HepG2 (cell line): Measurements from ENCODE around the gene CNN3. TPM values are rescaled to one million over a fixed set of nuclear protein-coding genes. Genes with fewer than 3 reads are reported as not detected.

Experiments used
- ATAC-seq: fragments of 200-7000 bp; cut with Tn5 transposase; 3 replicates; pipeline ENCODE4 v1.9.1; 2020; ENCODE audit warnings: mild to moderate bottlenecking, moderate library complexity
- BruUV-seq: library from RNA; stranded (reverse); fragments of 400-500 nt; replicated peaks from 2 replicates; lab custom pipeline; 2021; lab: Mats Ljungman, UMichigan
- CTCF ChIA-PET: fragments of 300-600 bp; formaldehyde crosslinking; extraction: SDS; loops from one replicate; lab custom pipeline; 2021; ENCODE audit warnings: low total read pairs, inconsistent platforms, low intra/inter-chr PET ratio; lab: Yijun Ruan, JAX
- POLR2A ChIA-PET: fragments of 350-600 bp; sonication (Branson Sonifier 250); formaldehyde crosslinking; loops from one replicate; lab custom pipeline; 2020; ENCODE audit warnings: antibody characterized with exemption, inconsistent platforms; lab: Yijun Ruan, JAX
- DNase-seq: peaks from one replicate; pipeline ENCODE4 v3.0.0-alpha.2; 2015; ENCODE audit warnings: low spot score
- FAIRE-seq: peaks from 3 replicates; lab custom pipeline; 2011; peaks lifted over from hg19 to GRCh38; lab: Jason Lieb, UNC
- H2AFZ ChIP-seq: one replicate; pipeline ENCODE4 v1.6.1; 2011; ENCODE audit warnings: low read length, inconsistent platforms
- H3K27ac ChIP-seq: fragments of 300-600 bp; 3 replicates; pipeline ENCODE4 v1.8.0; 2011; ENCODE audit warnings: mixed run types, mild to moderate bottlenecking, mixed read lengths, low read length, inconsistent platforms; ENCODE audit not compliant: insufficient read depth; ENCODE audit errors: extremely low read length
- H3K27me3 ChIP-seq, 2 experiments: fragments of 200-600 bp in 1 of 2; 2 replicates in 1 of 2; 3 replicates in 1 of 2; pipeline versions ENCODE4 v1.6.0 to v1.8.0; 2011; ENCODE audit warnings: low read length in 2 of 2, mild to moderate bottlenecking in 2 of 2, moderate library complexity in 2 of 2, inconsistent platforms in 1 of 2; ENCODE audit not compliant: insufficient read depth in 2 of 2, control insufficient read depth in 1 of 2
- H3K36me3 ChIP-seq, 2 experiments: fragments of 200-600 bp in 1 of 2; replicated peaks in 1 of 2; 2 replicates in 1 of 2; 3 replicates in 1 of 2; pipeline versions ENCODE4 v1.5.1 to v1.8.0; 2011; ENCODE audit warnings: low read length in 2 of 2, inconsistent platforms in 1 of 2; ENCODE audit not compliant: insufficient read depth in 2 of 2, control insufficient read depth in 1 of 2
- H3K4me1 ChIP-seq: 2 replicates; pipeline ENCODE4 v1.5.1; 2012; ENCODE audit warnings: low read length, inconsistent platforms; ENCODE audit not compliant: insufficient read depth
- H3K4me2 ChIP-seq: 2 replicates; pipeline ENCODE4 v1.6.0; 2011; ENCODE audit warnings: low read depth, low read length, inconsistent platforms
- H3K4me3 ChIP-seq, 3 experiments: fragments of 200-600 bp in 1 of 3; sonication (generic), shearing (Covaris generic) in 1 of 3; replicated peaks in 1 of 3; 2 replicates each; pipeline ENCODE4 v1.5.1; 2011 to 2016; ENCODE audit warnings: low read length in 3 of 3, inconsistent platforms in 2 of 3, low read depth in 2 of 3, mild to moderate bottlenecking in 2 of 3, control low read depth in 1 of 3, mixed read lengths in 1 of 3; ENCODE audit not compliant: insufficient read depth in 1 of 3
- H3K79me2 ChIP-seq: one replicate; pipeline ENCODE4 v1.6.1; 2011; ENCODE audit warnings: low read length, inconsistent platforms; ENCODE audit not compliant: insufficient read depth
- H3K9ac ChIP-seq: 2 replicates; pipeline ENCODE4 v1.6.0; 2011; ENCODE audit warnings: mild to moderate bottlenecking, low read depth, low read length, inconsistent platforms; ENCODE audit not compliant: insufficient read depth
- H3K9me3 ChIP-seq: 2 replicates; pipeline ENCODE4 v1.5.1; 2012; ENCODE audit warnings: mild to moderate bottlenecking, low read length
- H4K20me1 ChIP-seq: 2 replicates; pipeline ENCODE4 v1.6.0; 2011; ENCODE audit warnings: inconsistent platforms, mild to moderate bottlenecking, low read length, moderate library complexity; ENCODE audit not compliant: insufficient read depth
- AHDC1 ChIP-seq: sonication (generic); formaldehyde crosslinking; IDR thresholded peaks from 2 replicates; pipeline ENCODE4 v1.5.1; 2020; ENCODE audit warnings: mild to moderate bottlenecking, missing genetic modification reagents, borderline replicate concordance
- DR1 ChIP-seq: sonication (generic); formaldehyde crosslinking; IDR thresholded peaks from 2 replicates; pipeline ENCODE4 v1.8.0; 2021; ENCODE audit warnings: mild to moderate bottlenecking, missing genetic modification reagents, inconsistent platforms
- ZBTB40 ChIP-seq, 2 experiments: fragments of 450-650 bp in 1 of 2; sonication (generic) in 1 of 2; formaldehyde crosslinking in 1 of 2; IDR thresholded peaks; 2 replicates each; pipeline versions ENCODE4 v1.6.1 to v1.8.0; 2016 to 2022; ENCODE audit warnings: antibody characterized with exemption in 1 of 2, mild to moderate bottlenecking in 1 of 2, missing genetic modification reagents in 1 of 2
- ZNF598 ChIP-seq: sonication (generic); formaldehyde crosslinking; IDR thresholded peaks from 2 replicates; pipeline ENCODE4 v1.5.1; 2020; ENCODE audit warnings: mild to moderate bottlenecking, missing genetic modification reagents, borderline replicate concordance
- WGBS: methylation state at CpG from one replicate; pipeline ENCODE4 v1.1.6; 2017; ENCODE audit warnings: low lambda C conversion rate; 5-methylcytosine and 5-hydroxymethylcytosine counted together
- in situ Hi-C: cut with HindIII; loops from 2 replicates; pipeline ENCODE4 v1.10.0; 2017; ENCODE audit warnings: low pct_unique_long_range_greater_than_20kb; ENCODE audit not compliant: extremely low pct_ligation_motif_present
- intact Hi-C: fragments of 100-400 bp; cut with micrococcal nuclease; formaldehyde crosslinking; loops from one replicate; pipeline ENCODE4 v1.10.0; 2022; ENCODE audit not compliant: unreplicated experiment
- polyA plus RNA-seq, 8 experiments: library from polyadenylated mRNA; depleted of rRNA in 3 of 8; stranded (reverse) in 7 of 8; unstranded in 1 of 8; fragments of >200 nt; fragmentation: Illumina TruSeq in 4 of 8; extraction: Trizol in 4 of 8; gene quantifications; 2 replicates each; pipeline versions ENCODE4 v1.2.1 to v1.2.3, GENCODE V29; 2011 to 2016; ENCODE audit warnings: low read depth in 4 of 8, missing spikeins in 1 of 8, mixed read lengths in 1 of 8; ENCODE audit not compliant: insufficient read depth in 1 of 8
- total RNA-seq, 5 experiments: library from RNA; depleted of rRNA; stranded (reverse); fragments of >200 nt; fragmentation: Illumina TruSeq; extraction: Trizol; gene quantifications; 2 replicates each; pipeline ENCODE4 v1.2.3, GENCODE V29; 2016; ENCODE audit warnings: low read depth in 1 of 5

CNN3 gene
- total and polyA plus RNA-seq, 2 of the 13 experiments (the other 11 are each of a cell fraction or from before 2014, with no cell fraction given) = 113 to 223 TPM

GRCh38 chr1:94876362-94876761, 50.5 kb downstream of the CNN3 start:
- CTCF ChIA-PET = no interaction called here
- ATAC-seq (no peak), FAIRE-seq (no peak), DNase-seq (no peak)
- no TSS peak for BruUV-seq
- 91% methylated on average over 3 of the region's 3 CpGs for WGBS
- no peaks in the 10 kb centered on the region for H3K9me3 ChIP-seq
- no peak overlapping the region for H3K9ac ChIP-seq
- in situ Hi-C loops = no loop called here
- POLR2A ChIA-PET = no interaction called here
- H3K36me3 ChIP-seq = no peaks in the 10 kb centered on the region; a peak in 2 of 5 replicates
- no peak overlapping the region for H3K4me2 ChIP-seq
- no peaks in the 10 kb centered on the region for H3K79me2 ChIP-seq
- intact Hi-C loops = no loop called here
- H2AFZ ChIP-seq = no peak overlapping the region
- H3K4me1 ChIP-seq = no peaks in the 10 kb centered on the region
- no peak overlapping the region for H3K27ac ChIP-seq
- H4K20me1 ChIP-seq = no peaks in the 10 kb centered on the region
- H3K4me3 ChIP-seq = no peak overlapping the region
- H3K27me3 ChIP-seq = no peaks in the 10 kb centered on the region
- no peak for TF ChIP-seq ZBTB40 (IDR thresholded peaks at IDR 0.05)
- no peak for TF ChIP-seq ZBTB40 (CRISPR knock-in tag; IDR thresholded peaks at IDR 0.05)
- TF ChIP-seq AHDC1 (CRISPR knock-in tag) = no peak
- TF ChIP-seq DR1 (CRISPR knock-in tag) = no peak
- no peak for TF ChIP-seq ZNF598 (CRISPR knock-in tag)
